Activated T-cell treated with anti-CD3 and anti-CD28 coated beads, Interleukin-2, amount 50 U/mL, for 4 hours (primary cell): ENCODE data around the gene MRPS23. TPM values are rescaled to one million over a fixed set of nuclear protein-coding genes. Genes with fewer than 3 reads are reported as not detected.
A peak's percentile ranks its signal among the peaks of the same experiment; 100 is the strongest.

Source experiments
- ATAC-seq, 2 donors: fragments of 200-7000 bp; cut with Tn5 transposase; one replicate each; pipeline ENCODE4 v1.10.0; 2021
- DNase-seq: peaks from one replicate; pipeline ENCODE4 v3.0.0-alpha.2; 2020
- H3K27me3 Mint-ChIP-seq: one replicate; pipeline ENCODE4 v1.8.0; 2021; ENCODE audit warnings: low read depth, mixed read lengths
- H3K36me3 Mint-ChIP-seq: one replicate; pipeline ENCODE4 v1.8.0; 2022; ENCODE audit warnings: mixed read lengths; ENCODE audit not compliant: insufficient read depth
- H3K4me1 Mint-ChIP-seq: one replicate; pipeline ENCODE4 v1.8.0; 2021; ENCODE audit warnings: low read depth, mixed read lengths
- H3K4me3 Mint-ChIP-seq: one replicate; pipeline ENCODE4 v1.8.0; 2021; ENCODE audit warnings: mild to moderate bottlenecking, moderate library complexity, mixed read lengths
- H3K9me3 Mint-ChIP-seq: one replicate; pipeline ENCODE4 v1.8.0; 2021; ENCODE audit warnings: mixed read lengths
- total RNA-seq, 3 donors: library from RNA; stranded (reverse); gene quantifications; one replicate each; pipeline ENCODE4 v1.2.1, GENCODE V29; 2021

MRPS23 gene
- total RNA-seq, 3 donors from 2014 or later, result 116 to 125 (median 118) TPM

GRCh38 chr17:57861790-57862693 is 12.2 kb upstream of the MRPS23 start:
- peak; percentile 21 to 32 for ATAC-seq
- peaks cover 13% of the 10 kb centered on the region for H3K27me3 Mint-ChIP-seq
- DNase-seq, result no peak
- H3K4me1 Mint-ChIP-seq, result peaks cover 10% of the 10 kb centered on the region
- peak overlapping the region; percentile 24 for H3K4me3 Mint-ChIP-seq
- H3K36me3 Mint-ChIP-seq, result no peaks in the 10 kb centered on the region
- H3K9me3 Mint-ChIP-seq, result no peaks in the 10 kb centered on the region

DNA sequence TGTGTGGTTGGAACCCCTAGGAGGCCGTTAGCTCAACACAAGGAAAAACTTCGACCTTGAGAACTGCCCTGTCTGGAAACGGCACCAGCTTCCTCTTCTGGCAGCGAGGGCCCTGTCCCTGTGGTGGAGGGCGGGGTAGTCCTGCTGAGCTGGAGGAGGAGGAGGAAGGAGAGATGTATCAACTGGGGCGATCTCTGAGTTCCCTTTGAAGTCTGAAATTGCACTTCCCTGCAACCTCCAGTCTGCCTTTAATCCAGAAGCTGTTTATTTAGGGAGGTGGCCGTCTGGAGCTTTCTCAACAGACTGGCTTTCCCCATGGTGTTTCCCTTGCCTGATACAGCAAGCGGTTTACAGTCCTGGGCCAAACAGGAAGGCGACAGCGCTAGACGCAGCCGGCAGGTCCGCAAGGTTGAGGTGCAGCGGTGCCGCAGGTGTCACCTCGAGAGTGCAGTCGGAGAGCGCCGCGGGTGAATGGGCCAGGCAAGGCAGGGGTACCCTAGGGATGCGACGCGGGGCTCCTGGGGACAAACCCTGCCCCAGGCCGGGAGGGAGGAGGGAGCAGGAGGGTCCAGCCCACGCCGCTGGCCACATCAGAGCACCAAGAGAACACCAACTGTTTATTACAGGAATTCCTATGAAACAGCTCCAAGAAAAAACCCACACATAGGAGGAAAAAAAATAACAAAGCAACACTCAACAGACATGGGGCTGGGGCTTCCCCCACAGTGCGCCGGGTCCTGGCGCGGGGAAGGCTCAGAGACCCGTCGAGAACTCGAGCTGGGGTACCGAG is 11.4 kb upstream of the MRPS23 start:
- peak; percentile 59 to 64 for ATAC-seq
- H3K9me3 Mint-ChIP-seq, result no peaks in the 10 kb centered on the region
- no peaks in the 10 kb centered on the region for H3K36me3 Mint-ChIP-seq
- H3K4me3 Mint-ChIP-seq, result peak overlapping the region; percentile 71
- H3K27me3 Mint-ChIP-seq, result peaks cover 13% of the 10 kb centered on the region
- H3K4me1 Mint-ChIP-seq, result peaks cover 10% of the 10 kb centered on the region
- DNase-seq, result peak; percentile 17

- H3K9me3 Mint-ChIP-seq, result no peaks in the 10 kb centered on the region
- peak overlapping the region; percentile 71 for H3K4me3 Mint-ChIP-seq
- peaks cover 10% of the 10 kb centered on the region for H3K4me1 Mint-ChIP-seq
- peak; percentile 15 to 38 for ATAC-seq
- no peak for DNase-seq
- H3K36me3 Mint-ChIP-seq, result no peaks in the 10 kb centered on the region
- H3K27me3 Mint-ChIP-seq, result peaks cover 13% of the 10 kb centered on the region
Measured at GRCh38 chr17:57860414-57860999, 10.7 kb upstream of the MRPS23 start.

DNA sequence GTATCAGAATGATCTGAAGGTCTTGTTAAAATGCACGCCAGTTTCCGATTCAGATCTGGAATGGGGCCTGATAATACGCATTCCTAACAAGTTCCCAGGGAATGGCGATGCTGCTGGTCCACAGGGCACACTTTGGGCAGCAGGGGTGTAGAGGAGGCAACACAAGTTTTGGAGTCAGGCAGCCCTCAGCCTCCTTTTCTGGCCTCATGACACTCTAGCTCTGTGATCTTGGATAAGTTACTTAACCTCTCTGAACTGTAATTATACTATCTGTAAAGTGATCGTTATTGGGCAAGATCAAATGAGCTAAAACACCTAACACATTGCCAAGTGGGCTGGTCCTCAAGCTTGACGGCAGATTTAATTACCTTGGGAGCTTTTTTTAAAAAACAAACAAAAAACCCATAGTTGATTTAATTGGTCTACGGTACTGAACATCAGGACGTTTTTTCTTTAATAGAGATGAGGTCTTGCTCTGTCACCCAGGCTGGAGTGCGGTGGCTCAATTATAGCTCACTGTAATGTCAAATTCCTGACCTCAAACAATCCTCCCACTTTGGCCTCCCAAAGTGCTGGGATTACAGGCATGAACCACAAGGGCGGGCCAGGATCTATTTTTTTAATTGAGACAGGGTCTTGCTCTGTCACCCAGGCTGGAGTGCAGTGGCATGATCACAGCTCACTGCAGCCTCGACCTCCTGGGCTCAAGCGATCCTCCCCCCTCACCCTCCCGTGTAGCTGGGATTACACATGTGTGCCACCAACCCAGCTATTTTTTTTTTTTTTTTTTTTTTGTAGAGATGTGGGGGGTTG is 10.0 kb upstream of the MRPS23 start:
- Mint-ChIP-seq H3K9me3 (no peaks in the 10 kb centered on the region), H3K27me3 (peaks cover 13% of the 10 kb centered on the region), H3K4me1 (peaks cover 10% of the 10 kb centered on the region), H3K36me3 (no peaks in the 10 kb centered on the region), H3K4me3 (no peak overlapping the region)
- no peak for ATAC-seq
- DNase-seq, result no peak

GRCh38 chr17:57858838-57859237 is 9.0 kb upstream of the MRPS23 start:
- ATAC-seq (no peak), DNase-seq (no peak)
- Mint-ChIP-seq H3K9me3 (no peaks in the 10 kb centered on the region), H3K4me3 (no peak overlapping the region), H3K36me3 (no peaks in the 10 kb centered on the region), H3K4me1 (peaks cover 10% of the 10 kb centered on the region), H3K27me3 (peaks cover 13% of the 10 kb centered on the region)

DNA sequence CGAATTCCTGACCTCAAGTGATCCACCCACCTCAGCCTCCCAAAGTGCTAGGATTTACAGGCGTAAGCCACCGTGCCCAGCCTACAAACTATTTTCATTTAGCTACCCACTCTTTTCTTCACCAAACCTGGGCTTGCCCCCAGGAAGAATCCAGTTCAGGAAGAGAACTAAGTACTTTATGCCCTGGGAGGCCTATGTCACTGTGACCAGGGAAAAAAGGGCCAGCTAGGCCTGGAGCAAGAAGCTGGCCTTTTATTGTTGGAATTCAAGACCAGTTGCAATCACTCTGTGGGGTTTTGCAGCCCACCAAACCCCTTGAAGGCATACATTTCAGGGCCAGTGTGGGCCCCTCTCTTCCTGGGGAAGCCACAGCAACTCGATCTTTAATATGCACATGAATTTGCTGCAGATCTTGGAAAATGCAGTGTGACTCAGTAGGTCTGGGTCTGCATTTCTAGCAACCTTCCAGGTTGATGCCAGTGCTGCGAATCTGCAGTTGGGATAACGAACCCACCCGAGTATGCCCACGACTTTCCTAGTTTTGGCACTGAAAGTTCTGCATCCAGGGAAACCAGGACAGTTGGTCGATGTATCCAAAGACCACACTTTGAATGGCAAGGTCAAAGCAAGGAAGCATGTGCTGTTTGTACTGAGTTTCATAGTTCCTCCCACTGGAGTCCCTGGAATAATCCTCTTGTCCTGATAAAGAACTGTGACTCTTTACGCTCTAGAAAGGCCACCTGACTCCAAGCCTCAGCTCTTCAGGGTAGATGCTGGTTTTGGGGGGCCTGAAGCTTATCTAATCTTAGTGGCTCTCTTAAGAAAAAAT is 7.2 kb upstream of the MRPS23 start:
- no peak overlapping the region for H3K4me3 Mint-ChIP-seq
- H3K9me3 Mint-ChIP-seq, result no peaks in the 10 kb centered on the region
- H3K27me3 Mint-ChIP-seq, result peaks cover 7% of the 10 kb centered on the region
- DNase-seq (no peak), ATAC-seq (no peak)
- H3K36me3 Mint-ChIP-seq, result no peaks in the 10 kb centered on the region
- H3K4me1 Mint-ChIP-seq, result peaks cover 10% of the 10 kb centered on the region

GRCh38 chr17:57855391-57856035 is 5.7 kb upstream of the MRPS23 start:
- Mint-ChIP-seq H3K4me1 (peaks cover 14% of the 10 kb centered on the region), H3K27me3 (peaks cover 3% of the 10 kb centered on the region), H3K9me3 (no peaks in the 10 kb centered on the region), H3K4me3 (no peak overlapping the region), H3K36me3 (no peaks in the 10 kb centered on the region)
- ATAC-seq (no peak), DNase-seq (no peak)

- Mint-ChIP-seq H3K4me1 (peaks cover 28% of the 10 kb centered on the region), H3K9me3 (no peaks in the 10 kb centered on the region), H3K36me3 (peaks cover 2% of the 10 kb centered on the region), H3K4me3 (no peak overlapping the region), H3K27me3 (peaks cover 2% of the 10 kb centered on the region)
- DNase-seq, result no peak
- no peak for ATAC-seq
Measured at GRCh38 chr17:57853695-57854094, 3.9 kb upstream of the MRPS23 start.

DNA sequence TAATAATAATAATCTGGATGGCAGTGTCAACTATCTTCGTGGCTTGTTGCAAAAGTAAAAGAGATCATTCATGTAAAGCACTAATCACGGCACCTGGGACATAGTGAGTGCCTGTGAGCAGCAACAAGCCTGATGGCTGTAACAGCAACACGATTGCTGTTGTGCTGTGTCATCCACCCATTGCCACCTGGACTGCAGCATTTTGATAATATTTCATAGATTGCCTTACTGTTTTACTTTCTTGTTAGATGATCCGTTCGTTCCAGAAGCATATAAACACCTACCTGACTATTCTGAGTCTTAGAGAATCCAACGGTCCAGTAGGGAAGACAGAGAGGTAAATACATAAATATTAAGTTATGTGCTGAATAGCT is 3.1 kb upstream of the MRPS23 start:
- ATAC-seq (no peak), DNase-seq (no peak)
- Mint-ChIP-seq H3K27me3 (no peaks in the 10 kb centered on the region), H3K4me3 (no peak overlapping the region), H3K9me3 (no peaks in the 10 kb centered on the region), H3K4me1 (peaks cover 34% of the 10 kb centered on the region), H3K36me3 (peaks cover 2% of the 10 kb centered on the region)

DNA sequence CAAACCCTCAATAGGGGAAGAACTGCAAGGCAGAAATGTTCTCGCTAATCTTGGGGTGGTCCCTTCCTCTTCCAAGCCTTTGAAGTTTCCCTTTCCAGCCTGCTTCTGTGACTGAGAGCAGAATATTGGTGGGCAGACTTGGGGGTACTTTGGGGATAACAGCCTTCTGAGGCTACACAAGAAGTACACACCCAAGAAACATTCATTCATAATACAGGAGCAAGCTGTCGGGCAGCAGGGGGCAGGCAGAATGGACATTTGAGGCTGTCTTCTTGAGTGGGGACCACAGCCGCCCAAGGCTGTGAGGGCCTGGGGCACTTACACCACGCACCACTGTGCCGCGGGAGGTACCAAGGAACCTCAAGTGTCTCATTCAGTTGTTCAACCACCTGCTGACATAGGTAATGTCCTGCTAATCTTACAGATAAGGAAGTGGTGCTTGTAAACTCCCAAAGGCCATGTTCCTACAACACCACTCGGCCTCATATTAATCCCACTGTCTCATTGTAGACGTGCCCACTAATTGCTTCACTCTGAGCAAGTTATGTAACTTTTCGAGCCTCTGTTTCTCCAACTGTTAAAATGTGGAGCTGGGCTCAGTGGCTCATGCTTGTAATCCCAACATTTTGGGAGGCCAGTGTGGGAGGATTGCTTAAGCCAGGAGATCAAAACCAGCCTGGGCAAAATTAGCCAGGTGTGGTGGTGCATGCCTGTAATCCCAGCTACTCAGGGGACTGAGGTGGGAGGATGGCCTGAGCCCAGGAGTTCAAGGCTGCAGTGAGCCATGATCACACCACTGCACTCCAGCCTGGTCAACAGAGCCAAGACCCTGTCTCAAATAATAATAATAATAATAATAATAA is 2.5 kb upstream of the MRPS23 start:
- ATAC-seq (no peak), DNase-seq (no peak)
- Mint-ChIP-seq H3K4me3 (peak overlapping the region; percentile 67), H3K27me3 (no peaks in the 10 kb centered on the region), H3K36me3 (peaks cover 2% of the 10 kb centered on the region), H3K4me1 (peaks cover 34% of the 10 kb centered on the region), H3K9me3 (no peaks in the 10 kb centered on the region)

DNA sequence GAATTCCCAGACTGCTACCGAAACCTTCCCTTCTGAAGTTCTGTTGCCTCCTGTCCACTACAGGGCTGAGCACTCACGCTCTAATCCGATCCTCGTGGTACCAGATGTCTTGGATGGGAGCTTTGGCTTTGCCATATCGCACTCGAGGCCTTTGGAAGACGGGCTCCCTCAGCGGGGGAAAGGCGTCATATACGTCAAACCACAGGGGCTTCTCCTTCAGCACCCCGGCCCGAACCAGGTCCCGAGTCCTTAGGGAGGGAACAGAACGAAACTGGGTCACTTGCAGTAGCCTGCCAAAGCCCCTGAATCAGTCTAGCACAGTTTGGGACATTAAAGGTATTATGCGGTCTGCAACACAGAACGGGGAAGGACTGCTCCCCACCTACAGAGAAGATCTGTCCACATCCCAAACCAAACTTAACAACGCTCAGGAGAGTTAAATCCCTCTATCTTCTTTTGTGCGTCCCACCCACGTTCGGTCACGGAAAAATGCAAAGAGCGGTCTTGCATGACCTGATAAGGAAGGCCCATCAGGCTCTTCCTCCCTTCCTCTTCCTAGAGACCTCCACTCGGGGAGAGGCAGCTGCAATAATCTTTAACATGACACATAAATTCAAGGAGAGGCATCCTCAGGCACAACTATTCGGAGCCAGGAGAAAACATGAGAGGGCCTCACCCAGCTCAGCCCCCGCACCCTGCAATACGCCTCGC is 526 bp downstream of the MRPS23 start:
- Mint-ChIP-seq H3K4me1 (peaks cover 43% of the 10 kb centered on the region), H3K4me3 (peak overlapping the region; percentile 92), H3K27me3 (no peaks in the 10 kb centered on the region), H3K36me3 (peaks cover 9% of the 10 kb centered on the region), H3K9me3 (no peaks in the 10 kb centered on the region)
- peak in 1 of 2 donors; percentile 20 for ATAC-seq
- DNase-seq, result no peak
